Measurements from ENCODE around the gene PRKN. TPM values are rescaled to one million over a fixed set of nuclear protein-coding genes. Genes with fewer than 3 reads are reported as not detected.

PRKN gene
- total RNA-seq, 1 donor from 2014 or later: not detected

DNA sequence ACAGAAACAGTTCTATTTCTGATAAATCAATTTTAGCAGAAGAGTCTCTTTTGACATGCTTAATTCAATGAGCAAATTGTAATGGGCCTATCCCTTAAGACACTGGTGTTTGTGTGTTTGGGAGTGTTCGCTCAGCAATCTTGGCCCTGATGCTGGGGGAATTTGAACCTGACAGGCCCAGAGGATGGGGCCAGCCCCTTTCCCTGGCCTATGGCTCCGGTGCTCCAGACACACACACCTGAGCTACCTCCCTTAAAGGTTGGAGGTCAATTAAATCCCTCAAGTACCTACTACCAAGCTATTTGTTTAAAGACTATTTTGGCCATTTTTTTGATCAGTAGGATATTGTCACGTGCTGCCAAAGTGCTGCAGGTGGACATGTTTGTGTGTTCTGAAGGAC, 549.3 kb downstream of the PRKN start:
- Mint-ChIP-seq H3K36me3 (ENCODE audit: low read depth) (no peaks in the 10 kb centered on the region), H3K9me3 (no peaks in the 10 kb centered on the region), H3K27ac (no peak overlapping the region), H3K4me1 (ENCODE audit: low read depth) (peaks cover 19% of the 10 kb centered on the region), H3K4me3 (ENCODE audit: low read depth) (no peak overlapping the region), H3K27me3 (ENCODE audit: low read depth) (no peaks in the 10 kb centered on the region)
- intact Hi-C loops (cut with micrococcal nuclease): no loop called here
- DNase-seq (ENCODE audit: low spot score): no peak

DNA sequence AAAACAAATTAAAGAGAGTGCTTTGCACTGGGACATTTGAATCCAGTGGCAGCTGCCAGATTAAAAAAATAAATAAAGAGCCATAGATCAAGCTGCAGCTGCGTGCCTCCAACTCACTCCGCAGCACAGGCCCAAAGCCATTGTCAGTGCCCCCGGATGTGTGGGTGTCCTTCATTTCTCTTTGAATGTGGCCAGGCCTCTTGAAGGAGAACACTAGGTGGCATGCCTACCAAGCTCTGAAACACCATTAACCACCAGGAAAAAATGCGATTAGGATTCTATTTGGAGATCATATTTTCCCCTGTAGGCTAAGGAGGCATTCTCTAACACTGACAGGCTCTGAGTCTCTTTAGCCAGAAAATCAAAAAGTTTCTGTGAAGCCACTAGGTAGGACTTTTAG, 549.8 kb downstream of the PRKN start:
- no peaks in the 10 kb centered on the region for H3K9me3 Mint-ChIP-seq
- no peak overlapping the region for H3K27ac Mint-ChIP-seq
- no peak overlapping the region for H3K4me3 Mint-ChIP-seq (ENCODE audit: low read depth)
- intact Hi-C loops (cut with micrococcal nuclease): no loop called here
- DNase-seq (ENCODE audit: low spot score): no peak
- no peaks in the 10 kb centered on the region for H3K27me3 Mint-ChIP-seq (ENCODE audit: low read depth)
- peaks cover 19% of the 10 kb centered on the region for H3K4me1 Mint-ChIP-seq (ENCODE audit: low read depth)
- H3K36me3 Mint-ChIP-seq (ENCODE audit: low read depth): no peaks in the 10 kb centered on the region

DNA sequence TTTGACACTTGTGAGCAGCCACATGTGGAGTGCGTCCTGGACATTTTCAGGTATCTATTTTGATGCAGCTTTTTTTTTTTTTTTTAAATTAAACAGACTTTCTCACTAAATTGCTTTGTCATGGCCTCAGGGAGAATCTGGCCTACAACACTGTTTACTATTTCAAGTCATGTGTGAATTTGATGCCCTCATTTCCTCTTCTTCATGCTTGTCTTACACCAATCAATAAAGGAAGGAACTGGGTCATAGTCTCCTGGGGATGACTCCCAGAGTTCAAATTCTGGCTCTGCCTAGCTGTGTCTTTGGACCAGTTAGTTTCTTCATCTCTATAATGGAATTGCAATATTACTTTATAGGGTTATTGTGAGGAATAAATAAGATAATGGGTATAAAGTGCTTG, 554.1 kb downstream of the PRKN start:
- no peaks in the 10 kb centered on the region for H3K4me1 Mint-ChIP-seq (ENCODE audit: low read depth)
- no peak overlapping the region for H3K27ac Mint-ChIP-seq
- no peak for DNase-seq (ENCODE audit: low spot score)
- no peaks in the 10 kb centered on the region for H3K36me3 Mint-ChIP-seq (ENCODE audit: low read depth)
- no peaks in the 10 kb centered on the region for H3K9me3 Mint-ChIP-seq
- H3K4me3 Mint-ChIP-seq (ENCODE audit: low read depth): no peak overlapping the region
- H3K27me3 Mint-ChIP-seq (ENCODE audit: low read depth): peaks cover 2% of the 10 kb centered on the region
- intact Hi-C loops (cut with micrococcal nuclease): no loop called here

DNA sequence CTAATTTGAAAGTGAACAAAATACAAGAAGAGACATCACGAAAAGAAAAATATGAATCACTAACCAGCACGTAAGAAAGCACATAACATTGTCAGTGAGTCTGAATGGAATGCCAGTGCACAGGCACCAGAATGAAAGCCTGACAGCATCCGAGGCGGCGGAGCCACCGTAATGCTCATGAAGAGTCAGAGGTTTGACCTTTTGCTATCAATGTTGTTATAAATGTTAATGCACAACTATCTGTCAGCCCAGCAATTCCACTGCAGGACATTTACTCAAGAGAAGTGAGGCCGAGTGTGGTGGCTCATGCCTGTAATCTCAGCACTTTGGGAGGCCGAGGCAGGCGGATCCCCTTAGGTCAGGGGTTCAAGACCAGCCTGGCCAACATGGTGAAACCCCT, 562.1 kb downstream of the PRKN start:
- Mint-ChIP-seq H3K9me3 (no peaks in the 10 kb centered on the region), H3K27ac (no peak overlapping the region), H3K36me3 (ENCODE audit: low read depth) (no peaks in the 10 kb centered on the region), H3K4me3 (ENCODE audit: low read depth) (no peak overlapping the region), H3K27me3 (ENCODE audit: low read depth) (peaks cover 2% of the 10 kb centered on the region), H3K4me1 (ENCODE audit: low read depth) (peaks cover 3% of the 10 kb centered on the region)
- intact Hi-C loops (cut with micrococcal nuclease): no loop called here
- DNase-seq (ENCODE audit: low spot score): no peak

DNA sequence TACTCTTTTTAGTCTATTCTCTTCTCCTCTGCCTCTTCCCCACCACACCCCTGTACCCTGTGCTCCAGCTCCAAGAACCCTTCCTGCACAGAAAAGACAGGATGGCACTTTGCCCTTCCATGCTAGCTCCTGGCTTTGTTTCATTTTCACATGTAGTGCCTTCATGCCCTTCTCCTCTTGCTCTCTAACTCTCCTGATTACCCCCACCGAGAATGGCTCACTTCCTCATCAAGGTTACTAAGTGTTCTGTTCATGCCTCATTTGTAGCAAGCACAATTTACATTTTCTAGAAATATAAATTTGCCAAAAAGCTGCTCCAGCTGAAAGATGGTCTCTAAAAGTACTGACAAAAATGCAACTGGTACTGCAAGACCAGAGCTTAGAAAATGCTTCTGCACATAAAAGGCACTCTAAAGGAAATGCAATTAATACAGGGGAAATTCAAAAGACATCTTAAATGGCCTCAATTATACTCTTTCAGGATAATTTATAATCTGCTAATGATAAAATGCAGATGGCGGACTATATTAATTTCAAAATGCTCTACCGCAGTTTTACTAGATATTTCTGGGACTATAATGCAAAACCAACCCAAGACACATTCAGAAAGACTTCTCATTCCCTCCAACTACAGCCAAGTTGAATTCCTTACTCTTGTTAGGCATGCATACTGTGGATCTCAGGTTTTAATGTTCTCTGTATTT, 570.2 kb downstream of the PRKN start:
- intact Hi-C loops (cut with micrococcal nuclease): no loop called here
- H3K4me3 Mint-ChIP-seq (ENCODE audit: low read depth): no peak overlapping the region
- peaks cover 5% of the 10 kb centered on the region for H3K4me1 Mint-ChIP-seq (ENCODE audit: low read depth)
- no peaks in the 10 kb centered on the region for H3K36me3 Mint-ChIP-seq (ENCODE audit: low read depth)
- H3K9me3 Mint-ChIP-seq: no peaks in the 10 kb centered on the region
- no peak for DNase-seq (ENCODE audit: low spot score)
- H3K27ac Mint-ChIP-seq: no peak overlapping the region
- no peaks in the 10 kb centered on the region for H3K27me3 Mint-ChIP-seq (ENCODE audit: low read depth)

DNA sequence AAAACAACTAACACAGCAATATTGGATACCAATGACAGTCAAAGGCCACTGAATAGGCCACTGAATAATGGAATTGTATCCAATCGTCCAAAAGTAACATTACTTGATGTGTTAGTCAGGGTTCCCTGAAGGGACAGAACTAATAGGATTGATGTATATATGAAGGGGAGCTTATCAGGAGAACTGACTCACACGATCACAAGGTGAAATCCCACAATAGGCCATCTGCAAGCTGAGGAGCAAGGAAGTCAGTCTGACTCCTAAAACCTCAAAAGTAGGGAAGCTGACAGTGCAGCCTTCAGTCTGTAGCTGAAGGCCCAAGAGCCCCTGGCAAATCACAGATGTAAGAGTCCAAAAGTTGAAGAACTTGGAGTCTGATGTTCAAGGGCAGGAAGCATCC, 571.4 kb downstream of the PRKN start:
- DNase-seq (ENCODE audit: low spot score): no peak
- no peaks in the 10 kb centered on the region for H3K27me3 Mint-ChIP-seq (ENCODE audit: low read depth)
- H3K9me3 Mint-ChIP-seq: no peaks in the 10 kb centered on the region
- peaks cover 13% of the 10 kb centered on the region for H3K4me1 Mint-ChIP-seq (ENCODE audit: low read depth)
- H3K4me3 Mint-ChIP-seq (ENCODE audit: low read depth): no peak overlapping the region
- H3K27ac Mint-ChIP-seq: no peak overlapping the region
- no peaks in the 10 kb centered on the region for H3K36me3 Mint-ChIP-seq (ENCODE audit: low read depth)
- intact Hi-C loops (cut with micrococcal nuclease): no loop called here

DNA sequence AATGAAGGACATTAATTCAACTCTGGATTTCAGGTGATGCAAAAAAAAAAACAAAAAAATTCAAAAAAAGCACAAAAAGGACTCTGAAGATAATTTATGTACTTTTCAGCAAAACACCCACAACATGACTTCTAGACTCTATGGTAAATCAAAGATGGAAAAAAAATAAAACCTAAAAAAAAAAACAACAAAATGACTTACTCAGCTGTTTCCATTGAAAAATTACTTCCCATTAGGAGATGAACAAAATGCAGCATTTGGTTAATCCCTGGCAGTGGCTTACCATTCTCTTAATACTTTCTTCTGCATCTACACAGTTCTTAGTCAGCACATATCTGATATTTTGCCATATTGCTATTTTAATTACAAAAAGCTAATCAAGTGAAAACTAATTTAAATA, 572.6 kb downstream of the PRKN start:
- Mint-ChIP-seq H3K4me3 (ENCODE audit: low read depth) (no peak overlapping the region), H3K27ac (no peak overlapping the region), H3K4me1 (ENCODE audit: low read depth) (peaks cover 21% of the 10 kb centered on the region), H3K9me3 (no peaks in the 10 kb centered on the region), H3K36me3 (ENCODE audit: low read depth) (no peaks in the 10 kb centered on the region), H3K27me3 (ENCODE audit: low read depth) (no peaks in the 10 kb centered on the region)
- intact Hi-C loops (cut with micrococcal nuclease): loop anchor here (5.0 kb wide), 1 partner anchor 48 kb away; no protein-coding TSS in a partner anchor
- no peak for DNase-seq (ENCODE audit: low spot score)

DNA sequence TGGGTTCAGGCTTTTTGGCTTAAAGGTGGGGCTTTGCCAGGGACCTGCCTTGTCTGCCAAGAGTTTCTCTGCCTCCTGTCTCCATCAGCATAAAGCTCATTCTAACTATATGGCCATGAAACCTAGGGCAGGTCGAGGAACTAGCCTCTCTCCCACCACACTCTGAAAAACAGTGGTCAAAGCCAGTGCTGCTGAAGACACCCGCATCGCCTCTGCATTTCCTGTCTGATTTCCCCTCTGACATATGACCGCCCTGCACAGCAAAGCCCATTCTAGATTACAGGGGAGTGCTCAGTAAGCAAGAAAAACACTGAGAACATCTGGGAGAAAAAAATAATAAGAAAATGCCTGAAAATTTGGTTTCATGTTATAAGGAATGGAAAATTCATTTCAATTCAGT, 573.6 kb downstream of the PRKN start:
- Mint-ChIP-seq H3K27me3 (ENCODE audit: low read depth) (no peaks in the 10 kb centered on the region), H3K36me3 (ENCODE audit: low read depth) (no peaks in the 10 kb centered on the region), H3K4me1 (ENCODE audit: low read depth) (peaks cover 21% of the 10 kb centered on the region), H3K27ac (no peak overlapping the region), H3K4me3 (ENCODE audit: low read depth) (no peak overlapping the region), H3K9me3 (no peaks in the 10 kb centered on the region)
- intact Hi-C loops (cut with micrococcal nuclease): loop anchor here (5.0 kb wide), 1 partner anchor 47 kb away; no protein-coding TSS in a partner anchor
- no peak for DNase-seq (ENCODE audit: low spot score)

DNA sequence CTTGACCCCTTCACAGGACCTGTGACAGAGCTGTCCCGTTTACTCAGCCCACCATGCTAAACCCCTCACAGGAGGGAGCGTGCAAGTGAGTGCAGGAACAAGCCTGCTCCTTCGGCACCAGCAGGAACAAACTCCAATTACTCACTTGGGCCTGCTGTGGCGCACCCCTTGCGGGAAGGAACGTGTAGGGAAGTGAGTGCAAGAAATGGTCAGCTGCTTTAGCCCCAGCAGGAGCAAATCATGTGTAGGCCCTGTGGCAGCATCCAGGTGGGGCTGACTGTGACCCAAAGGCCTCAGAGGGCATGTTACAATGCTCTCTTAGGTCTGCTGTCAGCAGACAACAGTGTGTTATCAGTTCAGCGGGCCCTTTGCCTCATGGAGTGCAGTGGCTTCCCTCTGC, 574.4 kb downstream of the PRKN start:
- Mint-ChIP-seq H3K9me3 (no peaks in the 10 kb centered on the region), H3K4me1 (ENCODE audit: low read depth) (peaks cover 21% of the 10 kb centered on the region), H3K4me3 (ENCODE audit: low read depth) (no peak overlapping the region), H3K27ac (no peak overlapping the region), H3K36me3 (ENCODE audit: low read depth) (no peaks in the 10 kb centered on the region), H3K27me3 (ENCODE audit: low read depth) (no peaks in the 10 kb centered on the region)
- intact Hi-C loops (cut with micrococcal nuclease): loop anchor here (5.0 kb wide), 1 partner anchor 46 kb away; no protein-coding TSS in a partner anchor
- DNase-seq (ENCODE audit: low spot score): no peak

DNA sequence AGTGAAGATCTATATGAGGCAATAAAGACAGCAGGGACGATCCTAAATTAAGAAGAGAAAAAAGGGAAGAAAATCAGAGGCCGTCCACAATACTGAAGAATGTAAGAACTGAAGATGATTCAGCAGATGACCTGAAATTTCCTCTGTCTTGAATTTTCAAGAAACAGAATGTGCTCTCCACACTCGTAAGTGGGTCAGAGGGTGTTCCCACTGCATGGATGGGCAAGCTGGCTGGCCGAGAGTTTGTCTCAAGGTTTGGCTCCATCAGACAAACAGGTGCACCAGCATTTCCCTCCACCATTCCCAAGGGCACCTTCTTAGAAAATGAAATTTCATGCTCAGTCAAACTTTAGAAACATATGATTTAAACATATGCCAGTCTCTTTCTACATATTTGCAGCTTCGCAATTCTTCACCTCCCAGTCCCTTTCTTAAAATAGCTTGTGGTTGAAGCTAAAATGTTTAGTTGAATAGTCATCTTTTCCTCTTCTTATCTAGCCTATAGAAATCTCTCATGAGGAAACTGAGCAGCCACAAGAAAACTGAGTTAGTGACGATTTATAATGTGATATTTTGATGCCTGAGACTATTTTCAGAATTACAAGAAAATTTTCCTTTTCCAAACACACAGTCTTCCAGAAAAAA, 576.4 kb downstream of the PRKN start:
- H3K27ac Mint-ChIP-seq: no peak overlapping the region

DNA sequence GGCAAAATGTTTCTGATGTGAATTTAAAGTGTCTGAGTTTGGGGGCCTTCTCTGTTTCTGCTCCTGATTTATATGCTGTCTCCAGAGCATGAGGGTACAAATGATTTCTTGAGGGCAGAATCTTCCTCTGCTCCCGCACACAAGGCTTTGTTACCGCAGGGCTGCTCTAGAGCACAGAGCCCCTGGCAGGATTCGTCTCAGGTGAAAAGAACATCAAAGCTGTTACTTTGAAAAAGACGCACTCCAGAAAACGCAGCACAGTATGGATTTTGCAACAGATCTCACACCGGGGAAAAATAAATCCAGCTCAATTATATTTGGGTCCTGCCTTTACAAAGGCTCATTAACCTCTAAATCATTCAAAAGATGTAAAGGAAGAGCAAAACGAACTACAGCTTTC, 577.3 kb downstream of the PRKN start:
- intact Hi-C loops (cut with micrococcal nuclease): loop anchor here (2.0 to 5.0 kb wide), 3 partner anchors 31 to 117 kb away; no protein-coding TSS in a partner anchor
- Mint-ChIP-seq H3K4me1 (ENCODE audit: low read depth) (peaks cover 21% of the 10 kb centered on the region), H3K27me3 (ENCODE audit: low read depth) (no peaks in the 10 kb centered on the region)

More for the DNA sequence above, 576.4 kb downstream of the PRKN start:
- H3K4me3 Mint-ChIP-seq (ENCODE audit: low read depth): no peak overlapping the region
- H3K27me3 Mint-ChIP-seq (ENCODE audit: low read depth): no peaks in the 10 kb centered on the region
- intact Hi-C loops (cut with micrococcal nuclease): loop anchor here (2.0 to 5.0 kb wide), 3 partner anchors 32 to 118 kb away; no protein-coding TSS in a partner anchor
- H3K36me3 Mint-ChIP-seq (ENCODE audit: low read depth): no peaks in the 10 kb centered on the region
- no peak for DNase-seq (ENCODE audit: low spot score)
- H3K9me3 Mint-ChIP-seq: no peaks in the 10 kb centered on the region
- H3K4me1 Mint-ChIP-seq (ENCODE audit: low read depth): peaks cover 21% of the 10 kb centered on the region

DNA sequence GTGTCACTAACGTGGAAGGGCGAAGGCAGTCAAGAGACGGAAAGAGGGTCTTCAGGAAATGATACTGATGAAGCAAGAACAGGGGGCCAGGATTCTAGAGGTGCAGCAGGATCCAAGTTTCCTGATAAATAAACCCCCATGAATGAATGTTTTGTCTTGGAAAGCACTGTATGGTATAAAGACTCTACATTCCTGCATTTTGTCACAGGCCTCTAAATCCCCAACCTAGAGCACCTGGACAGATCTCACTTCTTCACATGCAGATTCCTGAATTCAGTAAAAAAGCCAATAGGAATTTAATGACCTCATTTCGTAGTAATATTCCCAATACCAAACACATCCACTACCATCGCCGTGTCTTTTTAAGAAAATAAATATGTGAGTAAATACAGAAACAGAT, 577.8 kb downstream of the PRKN start:
- Mint-ChIP-seq H3K4me1 (ENCODE audit: low read depth) (peaks cover 21% of the 10 kb centered on the region), H3K36me3 (ENCODE audit: low read depth) (no peaks in the 10 kb centered on the region), H3K27ac (no peak overlapping the region), H3K4me3 (ENCODE audit: low read depth) (no peak overlapping the region), H3K27me3 (ENCODE audit: low read depth) (no peaks in the 10 kb centered on the region), H3K9me3 (peaks cover 4% of the 10 kb centered on the region)
- intact Hi-C loops (cut with micrococcal nuclease): loop anchor here (2.0 to 5.0 kb wide), 3 partner anchors 31 to 117 kb away; no protein-coding TSS in a partner anchor
- no peak for DNase-seq (ENCODE audit: low spot score)

More for the DNA sequence above, 577.3 kb downstream of the PRKN start:
- no peak for DNase-seq (ENCODE audit: low spot score)
- Mint-ChIP-seq H3K27ac (no peak overlapping the region), H3K36me3 (ENCODE audit: low read depth) (no peaks in the 10 kb centered on the region), H3K9me3 (peaks cover 1% of the 10 kb centered on the region), H3K4me3 (ENCODE audit: low read depth) (no peak overlapping the region)

DNA sequence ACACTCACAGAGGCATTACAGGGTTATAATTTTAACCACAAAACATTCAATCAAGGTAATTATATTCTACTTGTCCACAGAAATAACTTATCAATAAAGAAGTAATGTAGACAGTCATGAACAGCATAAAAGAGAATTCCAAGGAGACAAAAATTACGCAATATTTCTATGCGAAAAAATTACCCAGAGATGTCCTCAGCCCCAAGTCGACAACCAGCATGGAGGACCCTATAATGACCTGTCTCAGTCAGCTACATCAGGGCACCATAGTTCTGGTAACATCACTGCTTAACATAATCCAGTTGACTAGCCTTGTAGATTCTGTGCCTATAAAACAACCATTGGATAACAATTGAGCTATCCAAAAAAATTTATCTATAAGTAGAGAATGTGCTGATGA, 579.8 kb downstream of the PRKN start:
- intact Hi-C loops (cut with micrococcal nuclease): no loop called here
- H3K4me1 Mint-ChIP-seq (ENCODE audit: low read depth): peaks cover 16% of the 10 kb centered on the region
- H3K4me3 Mint-ChIP-seq (ENCODE audit: low read depth): no peak overlapping the region
- H3K9me3 Mint-ChIP-seq: peaks cover 4% of the 10 kb centered on the region
- no peaks in the 10 kb centered on the region for H3K36me3 Mint-ChIP-seq (ENCODE audit: low read depth)
- no peaks in the 10 kb centered on the region for H3K27me3 Mint-ChIP-seq (ENCODE audit: low read depth)
- H3K27ac Mint-ChIP-seq: no peak overlapping the region
- no peak for DNase-seq (ENCODE audit: low spot score)
